ENCODE results near the gene KDM7A. TPM values are rescaled to one million over a fixed set of nuclear protein-coding genes. Genes with fewer than 3 reads are reported as not detected.

The KDM7A gene
- total and polyA plus RNA-seq, 9 of the 15 experiments (the other 6 are each of a cell fraction or from before 2014, with no cell fraction given) = 0.90 to 8.4 (median 7.0) TPM

GRCh38 chr7:140165422-140165821 is 11.4 kb downstream of the KDM7A start (continued):
- TF ChIP-seq ETV1 (tag; conservative IDR thresholded peaks at IDR 0.05; ENCODE audit: low read depth) (peak; percentile 35; the same call in 1 of the 2 replicates), TBL1XR1 (IDR thresholded peaks at IDR 0.05; ENCODE audit: low read length in 2 of 2) (peak in 1 of 2 experiments; percentile 8; a peak in 1 of 4 replicates), ZNF311 (CRISPR knock-in tag; IDR thresholded peaks at IDR 0.05) (peak; percentile 25; the same call in 1 of the 2 replicates), HOMEZ (CRISPR knock-in tag; IDR thresholded peaks at IDR 0.05) (no peak), CEBPG (CRISPR knock-in tag; IDR thresholded peaks at IDR 0.05) (peak; percentile 97), CEBPG (tag; conservative IDR thresholded peaks at IDR 0.05 in 1 of 2, IDR thresholded peaks at IDR 0.05 in 1 of 2) (peak; percentile 98 to 99), MEIS2 (IDR thresholded peaks at IDR 0.05; ENCODE audit: partially characterized antibody) (peak; percentile 72), HDAC2 (IDR thresholded peaks at IDR 0.05) (peak; percentile 47; the same call in 1 of the 2 replicates), TRIM24 (IDR thresholded peaks at IDR 0.05) (peak in 1 of 2 experiments; percentile 80; a peak in 2 of 4 replicates), ZBTB11 (CRISPR knock-in tag; IDR thresholded peaks at IDR 0.05) (no peak), EP300 (IDR thresholded peaks at IDR 0.05; ENCODE audit: low read length) (peak; percentile 65), WHSC1 (IDR thresholded peaks at IDR 0.05; ENCODE audit: low read length) (no peak), JUND (IDR thresholded peaks at IDR 0.05; ENCODE audit: borderline replicate concordance, low read depth, low read length) (peak; percentile 91), JUND (tag; IDR thresholded peaks at IDR 0.05; ENCODE audit: borderline replicate concordance, low read depth, low read length) (peak; percentile 81; the same call in 1 of the 3 replicates), SMARCA4 (IDR thresholded peaks at IDR 0.05) (peak; percentile 59; the same call in 1 of the 2 replicates), POLR2H (tag; IDR thresholded peaks at IDR 0.05; ENCODE audit: low read depth) (peak; percentile 78), ARID1B (IDR thresholded peaks at IDR 0.05) (peak; percentile 35; the same call in 1 of the 2 replicates), SMAD4 (CRISPR knock-in tag; conservative IDR thresholded peaks at IDR 0.05) (peak; percentile 68), ZNF584 (CRISPR knock-in tag; IDR thresholded peaks at IDR 0.05; ENCODE audit: low read depth) (0 out of 2 replicates have a peak, but pooled peaks have one; percentile 43), ATF4 (CRISPR knock-in tag; IDR thresholded peaks at IDR 0.05) (peak; percentile 81), ZNF3 (CRISPR knock-in tag; IDR thresholded peaks at IDR 0.05) (no peak), PHF21A (IDR thresholded peaks at IDR 0.05; ENCODE audit: borderline replicate concordance, low read depth) (no peak), SOX6 (IDR thresholded peaks at IDR 0.05) (peak; percentile 15; the same call in 1 of the 2 replicates), ASH1L (IDR thresholded peaks at IDR 0.05; ENCODE audit: borderline replicate concordance, low read depth, partially characterized antibody) (no peak), CTBP1 (IDR thresholded peaks at IDR 0.05; ENCODE audit: borderline replicate concordance) (peak; percentile 87)

Measured in K562 (cell line).